Stimulated activated naive CD4-positive, alpha-beta T cell treated with Interleukin-2 at 50 U/mL for 16 hours (primary cell): ENCODE results near the gene USP46.
A peak's percentile ranks its signal among the peaks of the same experiment; 100 is the strongest.

Source experiments
- DNase-seq: peaks from one replicate; lab custom pipeline; 2025; lab: John Stamatoyannopoulos, UW

The USP46 gene

GRCh38 chr4:52659001-52659721, at the start of gene USP46:
Gene USP46, minus strand, starts transcription at chr4:52659301. Its CDS starts 151 bp downstream, at chr4:52659150.
- peak; percentile 60 for DNase-seq

GRCh38 chr4:52704661-52705060, 45.6 kb upstream of the USP46 start:
- no peak for DNase-seq

GRCh38 chr4:52704133-52704532, 45.0 kb upstream of the USP46 start:
- DNase-seq: no peak

GRCh38 chr4:52701207-52701606, 42.1 kb upstream of the USP46 start:
- no peak for DNase-seq

- no peak for DNase-seq
Measured at GRCh38 chr4:52694936-52695335, 35.8 kb upstream of the USP46 start.

GRCh38 chr4:52693492-52693891, 34.4 kb upstream of the USP46 start:
- DNase-seq: no peak

GRCh38 chr4:52689096-52689495, 30.0 kb upstream of the USP46 start:
- no peak for DNase-seq

DNA sequence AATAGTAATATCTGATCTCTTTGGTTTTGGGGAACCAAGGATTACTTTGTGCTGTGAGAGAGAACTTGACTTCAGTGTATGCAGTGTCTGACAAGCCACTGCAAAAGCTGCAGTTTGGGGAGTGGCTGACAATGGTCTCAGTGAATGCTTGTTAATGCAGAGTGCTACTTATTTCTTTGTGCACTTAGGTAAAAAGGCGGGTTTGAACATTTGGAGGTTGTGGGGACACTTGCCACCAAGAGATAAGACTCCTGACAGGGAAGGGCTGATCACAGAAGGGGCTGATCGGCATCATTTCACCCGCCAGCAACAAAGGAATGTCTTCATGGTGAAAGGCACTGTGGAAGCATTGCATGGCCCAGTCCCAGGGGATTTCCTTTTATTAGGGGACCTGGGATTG, 28.6 kb upstream of the USP46 start:
- DNase-seq: no peak

DNA sequence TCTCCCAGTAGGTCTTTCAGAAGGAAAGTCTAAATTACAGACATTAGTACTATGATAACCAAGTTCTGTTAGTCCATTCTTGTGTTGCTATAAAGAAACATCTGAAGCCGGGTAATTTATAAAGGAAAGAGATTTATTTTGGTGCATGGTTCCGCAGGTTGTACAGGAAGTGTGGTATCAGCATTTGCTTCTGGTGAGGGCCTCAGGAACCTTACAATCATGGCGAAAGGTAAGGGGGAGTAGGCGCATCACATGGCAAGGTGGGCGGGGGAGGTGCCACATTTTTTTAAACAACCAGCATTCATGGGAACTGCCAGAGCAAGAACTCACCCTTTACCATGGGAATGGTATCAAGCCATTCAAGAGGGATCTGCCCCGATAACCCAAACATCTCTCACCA, 26.2 kb upstream of the USP46 start:
- no peak for DNase-seq

DNA sequence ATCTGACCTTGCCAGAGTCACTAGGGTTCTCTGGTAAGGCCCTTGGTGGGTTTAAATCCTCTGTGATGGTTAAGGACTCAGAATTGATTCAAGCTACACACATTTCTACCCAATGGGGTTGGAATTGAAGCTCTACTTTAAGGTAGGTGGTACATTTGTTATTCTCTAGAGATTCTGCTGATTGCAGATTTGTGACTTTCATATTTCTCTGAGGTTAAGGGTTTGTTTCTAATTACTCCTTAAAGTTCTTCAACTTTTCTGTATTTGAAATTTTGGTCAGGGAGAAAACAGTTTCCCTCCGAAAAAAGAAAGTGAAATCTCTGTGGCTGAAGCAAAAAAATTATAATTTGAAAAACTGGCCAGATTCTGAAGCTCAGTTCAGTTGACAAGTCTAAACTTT, 25.8 kb upstream of the USP46 start:
- DNase-seq: no peak

DNA sequence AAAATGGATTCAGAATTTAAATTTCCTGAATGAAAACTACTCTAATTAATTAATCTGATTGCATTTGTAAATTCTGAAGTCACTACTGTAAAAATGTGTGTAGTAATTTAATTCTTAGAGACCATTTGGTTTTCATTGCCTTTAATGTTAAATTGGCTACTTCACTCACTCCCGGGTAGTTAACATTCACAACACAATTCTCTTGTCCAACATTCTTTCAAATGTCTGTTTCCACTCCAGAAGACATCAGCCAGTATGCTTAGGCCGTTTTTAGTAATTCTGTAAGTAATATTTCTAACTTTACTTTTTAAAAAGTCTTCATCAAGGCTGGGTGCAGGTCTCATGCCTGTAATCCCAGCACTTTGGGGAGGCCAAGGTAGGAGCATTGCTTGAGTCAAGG, 21.3 kb upstream of the USP46 start:
- DNase-seq: no peak

DNA sequence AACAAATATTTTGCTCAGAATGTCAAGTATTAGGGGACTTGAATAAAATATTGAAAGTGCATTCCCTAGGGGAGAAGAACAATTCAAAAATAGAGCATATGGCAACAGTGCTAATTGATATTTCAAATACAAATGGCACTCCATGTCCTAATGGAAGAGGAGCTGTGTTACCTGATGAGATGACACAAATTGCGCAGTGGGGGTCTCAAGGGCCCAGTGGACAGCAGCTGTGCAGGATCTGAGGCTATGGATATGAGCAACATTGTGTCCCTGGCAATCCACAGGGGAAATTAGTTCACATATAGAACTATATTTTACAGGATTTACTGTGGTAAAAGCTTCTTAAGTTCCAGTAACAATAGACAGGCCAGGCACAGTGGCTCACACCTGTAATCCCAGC, 17.4 kb upstream of the USP46 start:
- DNase-seq: no peak

DNA sequence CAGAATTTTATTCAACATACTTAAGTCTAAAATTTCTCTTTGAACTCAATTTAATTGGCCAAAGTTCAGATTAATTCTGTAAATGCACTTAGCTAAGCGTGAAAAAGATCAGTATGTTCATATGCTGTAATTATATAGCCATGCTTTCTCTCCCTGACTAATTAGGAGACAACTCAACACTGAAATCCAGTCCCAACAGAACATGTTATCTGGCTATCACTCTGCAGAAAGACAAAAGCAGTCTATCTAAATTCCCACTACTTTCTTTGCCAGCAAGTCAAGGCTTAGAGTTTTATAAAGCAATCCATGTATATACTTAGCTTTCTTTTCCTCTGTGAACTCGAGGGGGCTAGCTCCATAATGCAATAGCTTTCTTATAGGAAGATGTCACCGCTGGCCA, 16.0 kb upstream of the USP46 start:
- no peak for DNase-seq

GRCh38 chr4:52670739-52671138, 11.6 kb upstream of the USP46 start:
- no peak for DNase-seq

DNA sequence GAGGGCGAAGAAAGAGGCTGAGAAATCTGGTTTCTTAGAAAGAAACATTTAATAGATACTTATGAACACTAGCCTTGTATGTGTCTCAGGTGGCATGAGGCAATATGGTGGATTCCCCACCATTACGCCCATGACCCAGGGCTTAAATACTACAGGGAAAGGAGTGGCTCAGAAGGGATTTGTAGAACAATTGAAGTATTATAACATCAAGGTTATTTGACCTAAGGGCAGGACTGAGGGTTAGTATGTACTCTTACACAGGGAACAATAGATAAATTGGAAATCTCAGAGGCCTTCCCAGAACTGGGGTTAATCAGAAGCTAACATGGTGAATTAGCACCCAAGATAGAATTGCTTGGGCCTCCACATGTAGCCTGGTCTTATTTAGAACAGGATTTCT, 11.0 kb upstream of the USP46 start:
- no peak for DNase-seq

GRCh38 chr4:52665592-52665991, 6.5 kb upstream of the USP46 start:
- no peak for DNase-seq

DNA sequence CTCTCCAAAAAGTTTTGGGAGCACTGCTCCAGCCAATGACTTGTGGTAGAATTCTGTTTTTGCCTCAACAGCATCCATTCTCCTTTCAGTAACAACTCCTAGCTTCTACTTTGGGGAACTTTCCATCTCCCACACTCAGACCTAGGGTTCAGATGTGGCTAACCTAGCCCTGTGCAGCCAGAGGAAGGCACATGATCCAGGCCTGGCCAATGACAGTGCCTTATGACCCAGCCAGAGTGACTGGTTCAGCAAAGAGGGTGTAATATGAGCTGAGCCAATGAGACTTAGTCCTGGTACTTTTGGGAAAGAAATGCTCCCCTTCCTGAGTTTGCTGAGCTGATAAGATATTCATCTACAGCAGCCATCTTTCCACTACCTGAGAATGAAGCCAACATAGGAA, 5.4 kb upstream of the USP46 start:
- DNase-seq: no peak

GRCh38 chr4:52661966-52662690, 3.0 kb upstream of the USP46 start:
- DNase-seq: no peak

GRCh38 chr4:52660643-52661042, 1.5 kb upstream of the USP46 start:
- DNase-seq: no peak

- DNase-seq: peak; percentile 9
Measured at GRCh38 chr4:52659722-52660261, 691 bp upstream of the USP46 start.

DNA sequence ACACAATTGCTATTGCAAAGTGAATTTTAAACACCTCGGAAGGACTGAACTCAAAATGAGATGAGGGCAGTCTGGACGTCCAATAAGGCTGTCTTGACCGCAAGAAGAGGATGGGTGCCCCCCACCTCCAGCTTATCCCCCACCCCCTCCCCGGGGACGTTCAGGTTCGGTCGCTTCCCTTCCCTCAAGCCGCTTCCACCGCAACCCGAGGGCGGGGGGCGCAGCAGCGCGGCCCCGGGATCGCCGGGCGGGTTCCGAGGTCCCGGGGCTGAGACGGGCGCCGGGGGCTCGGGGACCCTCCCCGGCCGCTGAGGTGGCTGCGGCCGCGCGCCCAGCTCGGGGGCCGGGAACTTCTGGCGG, 480 bp downstream of the USP46 start:
- no peak for DNase-seq

DNA sequence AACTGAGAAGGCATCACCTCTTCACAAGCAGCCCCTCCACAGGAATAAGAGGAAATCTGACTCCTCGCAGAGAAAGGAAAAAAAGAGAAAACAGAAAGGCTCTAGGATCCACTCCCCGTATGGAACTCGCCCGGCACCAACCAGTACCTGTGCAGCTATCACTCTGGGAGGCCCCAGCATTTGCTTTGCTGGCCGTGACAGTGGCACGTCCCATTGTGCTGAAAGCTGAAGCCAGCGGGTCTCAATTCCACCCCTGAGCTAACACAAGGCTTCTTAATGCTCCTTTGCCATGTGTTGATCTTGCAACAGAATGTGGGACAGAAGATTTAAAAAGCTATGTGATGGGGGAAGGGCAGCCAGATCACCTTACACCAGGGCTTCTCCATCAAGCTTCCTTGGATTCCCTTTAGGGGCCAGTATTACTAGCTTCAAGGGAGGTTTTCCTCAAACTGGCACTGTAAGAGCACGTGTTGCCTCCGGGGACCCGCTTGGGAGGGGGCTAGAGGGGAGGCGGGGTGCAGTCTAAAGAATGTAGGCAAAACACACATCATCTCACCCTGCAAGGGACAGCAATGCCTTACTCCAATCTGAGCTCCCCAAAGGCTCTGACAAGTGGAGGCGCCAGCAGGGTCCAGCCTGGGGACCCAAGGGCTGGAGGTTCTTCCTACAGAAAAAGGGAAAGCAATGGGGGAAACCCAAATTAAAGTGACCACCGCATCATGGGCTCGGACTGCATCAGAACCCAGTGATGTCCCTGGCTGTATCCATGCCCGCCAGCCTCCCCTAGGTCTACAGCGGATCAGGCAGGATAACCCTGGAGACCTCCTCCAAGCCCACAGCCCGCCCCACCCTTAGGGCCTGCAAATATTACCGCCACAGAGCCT, 1.2 kb downstream of the USP46 start:
- DNase-seq: no peak

DNA sequence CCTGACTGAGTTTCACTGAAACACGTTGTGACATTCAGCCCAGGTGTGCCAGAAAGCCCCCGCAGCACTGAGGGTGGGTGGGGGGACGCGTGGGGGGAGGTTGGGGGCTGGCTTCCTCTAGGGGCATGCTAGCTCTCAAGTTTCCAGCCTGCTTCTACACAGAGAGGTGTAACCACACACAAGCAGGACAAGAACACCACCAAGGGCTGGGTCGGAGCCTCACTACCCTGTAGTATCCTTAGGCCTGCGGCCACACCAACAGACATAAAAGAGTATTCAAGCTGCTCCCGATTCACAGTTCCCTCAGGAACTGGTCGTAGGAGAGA, 1.8 kb downstream of the USP46 start:
- DNase-seq: no peak
